ENCODE measurements around the gene PAAF1.
"Not testable (repeated sequence)": the region's sequence is repeated elsewhere in the genome, so short reads cannot be mapped to it uniquely, and the experiment has no call there.

The PAAF1 gene

GRCh38 chr11:73913472-73913871, 36.7 kb downstream of the PAAF1 start:
- Mint-ChIP-seq H3K4me1 (ENCODE audit: low read depth) (no peaks in the 10 kb centered on the region), H3K4me3 (no peak overlapping the region), H3K9me3 (ENCODE audit: low read depth) (no peaks in the 10 kb centered on the region), H3K27me3 (no peaks in the 10 kb centered on the region), H3K36me3 (peaks cover 17% of the 10 kb centered on the region), H3K27ac (no peak overlapping the region)

DNA sequence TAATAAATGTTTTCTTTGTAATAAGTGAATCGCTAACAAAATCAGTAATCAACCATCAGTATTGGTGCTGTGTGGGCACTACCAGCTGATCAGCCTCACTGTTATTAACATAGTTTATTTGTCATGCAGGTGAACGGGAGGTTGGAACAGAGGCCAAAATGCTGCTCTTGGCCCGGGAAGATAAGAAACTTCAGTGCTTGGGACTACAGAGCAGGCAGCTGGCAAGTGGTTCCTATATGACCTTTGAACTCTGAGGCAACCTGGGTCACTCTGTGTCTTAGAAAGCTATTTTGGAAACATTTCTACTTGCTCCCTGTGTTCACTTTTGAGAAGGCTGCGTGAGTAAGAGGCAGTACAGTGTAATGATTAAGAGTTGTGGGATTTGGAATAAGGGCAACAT, 37.5 kb downstream of the PAAF1 start:
- Mint-ChIP-seq H3K27ac (no peak overlapping the region), H3K36me3 (peaks cover 18% of the 10 kb centered on the region), H3K4me1 (ENCODE audit: low read depth) (no peaks in the 10 kb centered on the region), H3K4me3 (no peak overlapping the region), H3K27me3 (no peaks in the 10 kb centered on the region), H3K9me3 (ENCODE audit: low read depth) (no peaks in the 10 kb centered on the region)

GRCh38 chr11:73916435-73916834, 39.6 kb downstream of the PAAF1 start:
- no peaks in the 10 kb centered on the region for H3K9me3 Mint-ChIP-seq (ENCODE audit: low read depth)
- no peaks in the 10 kb centered on the region for H3K27me3 Mint-ChIP-seq
- H3K4me1 Mint-ChIP-seq (ENCODE audit: low read depth): no peaks in the 10 kb centered on the region
- no peak overlapping the region for H3K4me3 Mint-ChIP-seq
- H3K36me3 Mint-ChIP-seq: peaks cover 14% of the 10 kb centered on the region
- peak overlapping the region; percentile 11 for H3K27ac Mint-ChIP-seq

- peaks cover 8% of the 10 kb centered on the region for H3K36me3 Mint-ChIP-seq
- H3K9me3 Mint-ChIP-seq (ENCODE audit: low read depth): no peaks in the 10 kb centered on the region
- no peaks in the 10 kb centered on the region for H3K4me1 Mint-ChIP-seq (ENCODE audit: low read depth)
- no peak overlapping the region for H3K27ac Mint-ChIP-seq
- no peak overlapping the region for H3K4me3 Mint-ChIP-seq
- no peaks in the 10 kb centered on the region for H3K27me3 Mint-ChIP-seq
Measured at GRCh38 chr11:73921180-73921579, 44.4 kb downstream of the PAAF1 start.

GRCh38 chr11:73929388-73929787, 52.6 kb downstream of the PAAF1 start:
- H3K27ac Mint-ChIP-seq: no peak overlapping the region
- no peaks in the 10 kb centered on the region for H3K9me3 Mint-ChIP-seq (ENCODE audit: low read depth)
- H3K4me3 Mint-ChIP-seq: no peak overlapping the region
- no peaks in the 10 kb centered on the region for H3K4me1 Mint-ChIP-seq (ENCODE audit: low read depth)
- peaks cover 13% of the 10 kb centered on the region for H3K36me3 Mint-ChIP-seq
- no peaks in the 10 kb centered on the region for H3K27me3 Mint-ChIP-seq

GRCh38 chr11:73931039-73931645, 54.3 kb downstream of the PAAF1 start:
- H3K9me3 Mint-ChIP-seq (ENCODE audit: low read depth): no peaks in the 10 kb centered on the region
- H3K27ac Mint-ChIP-seq: no peak overlapping the region
- no peak overlapping the region for H3K4me3 Mint-ChIP-seq
- no peaks in the 10 kb centered on the region for H3K4me1 Mint-ChIP-seq (ENCODE audit: low read depth)
- H3K36me3 Mint-ChIP-seq: peaks cover 13% of the 10 kb centered on the region
- H3K27me3 Mint-ChIP-seq: no peaks in the 10 kb centered on the region

DNA sequence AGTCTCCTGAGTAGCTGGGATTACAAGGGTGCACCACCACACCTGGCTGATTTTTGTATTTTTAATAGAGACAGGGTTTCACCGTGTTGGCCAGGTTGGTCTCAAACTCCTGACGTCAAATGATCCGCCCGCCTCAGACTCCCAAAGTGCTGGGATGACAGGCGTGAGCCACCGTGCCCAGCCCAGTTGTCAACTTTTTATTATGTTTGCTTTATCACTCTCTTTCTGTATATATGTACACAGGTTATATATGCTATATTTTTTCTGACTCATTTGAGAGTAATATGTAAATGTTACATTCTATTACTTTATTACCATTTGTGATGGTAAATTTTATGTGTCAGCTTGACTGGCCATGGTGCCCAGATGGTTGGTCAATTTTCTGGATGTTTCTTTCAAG, 55.2 kb downstream of the PAAF1 start:
- Mint-ChIP-seq H3K27me3 (no peaks in the 10 kb centered on the region), H3K4me1 (ENCODE audit: low read depth) (no peaks in the 10 kb centered on the region), H3K4me3 (no peak overlapping the region), H3K9me3 (ENCODE audit: low read depth) (no peaks in the 10 kb centered on the region), H3K27ac (no peak overlapping the region), H3K36me3 (peaks cover 11% of the 10 kb centered on the region)

DNA sequence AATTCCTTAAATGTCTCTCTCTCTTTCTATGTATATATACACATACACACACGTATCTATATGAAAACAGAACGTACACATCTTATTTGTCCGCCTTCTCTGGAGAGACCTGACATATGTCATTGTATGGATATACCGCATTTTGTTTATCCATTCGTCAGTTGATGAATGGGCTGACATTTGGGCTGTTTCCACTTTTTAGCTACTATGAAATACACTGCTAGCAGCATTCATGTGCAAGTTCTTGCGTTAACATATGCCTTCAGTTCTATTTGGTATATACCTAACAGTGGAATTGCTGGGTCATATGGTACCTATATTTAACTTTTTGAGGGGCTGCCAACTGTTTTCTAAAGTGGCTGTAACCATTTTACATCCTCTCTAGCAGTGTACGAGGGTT, 56.0 kb downstream of the PAAF1 start:
- H3K36me3 Mint-ChIP-seq: peaks cover 11% of the 10 kb centered on the region
- no peaks in the 10 kb centered on the region for H3K27me3 Mint-ChIP-seq
- H3K27ac Mint-ChIP-seq: no peak overlapping the region
- H3K9me3 Mint-ChIP-seq (ENCODE audit: low read depth): no peaks in the 10 kb centered on the region
- H3K4me1 Mint-ChIP-seq (ENCODE audit: low read depth): no peaks in the 10 kb centered on the region
- H3K4me3 Mint-ChIP-seq: no peak overlapping the region

- H3K27me3 Mint-ChIP-seq; H3K27ac Mint-ChIP-seq; H3K9me3 Mint-ChIP-seq (ENCODE audit: low read depth); H3K4me3 Mint-ChIP-seq; H3K4me1 Mint-ChIP-seq (ENCODE audit: low read depth): not testable (repeated sequence)
- H3K36me3 Mint-ChIP-seq: peaks cover 14% of the 10 kb centered on the region
Measured at GRCh38 chr11:73936047-73936446, 59.2 kb downstream of the PAAF1 start.

GRCh38 chr11:73939096-73939495, 62.3 kb downstream of the PAAF1 start:
- Mint-ChIP-seq H3K27me3 (no peaks in the 10 kb centered on the region), H3K4me3 (no peak overlapping the region), H3K9me3 (ENCODE audit: low read depth) (peaks cover 5% of the 10 kb centered on the region), H3K36me3 (peaks cover 15% of the 10 kb centered on the region), H3K27ac (no peak overlapping the region), H3K4me1 (ENCODE audit: low read depth) (no peaks in the 10 kb centered on the region)

GRCh38 chr11:73940801-73941570, 64.2 kb downstream of the PAAF1 start:
- Mint-ChIP-seq H3K4me1 (ENCODE audit: low read depth) (no peaks in the 10 kb centered on the region), H3K9me3 (ENCODE audit: low read depth) (peaks cover 5% of the 10 kb centered on the region), H3K36me3 (peaks cover 12% of the 10 kb centered on the region), H3K27me3 (no peaks in the 10 kb centered on the region), H3K27ac (no peak overlapping the region), H3K4me3 (no peak overlapping the region)

DNA sequence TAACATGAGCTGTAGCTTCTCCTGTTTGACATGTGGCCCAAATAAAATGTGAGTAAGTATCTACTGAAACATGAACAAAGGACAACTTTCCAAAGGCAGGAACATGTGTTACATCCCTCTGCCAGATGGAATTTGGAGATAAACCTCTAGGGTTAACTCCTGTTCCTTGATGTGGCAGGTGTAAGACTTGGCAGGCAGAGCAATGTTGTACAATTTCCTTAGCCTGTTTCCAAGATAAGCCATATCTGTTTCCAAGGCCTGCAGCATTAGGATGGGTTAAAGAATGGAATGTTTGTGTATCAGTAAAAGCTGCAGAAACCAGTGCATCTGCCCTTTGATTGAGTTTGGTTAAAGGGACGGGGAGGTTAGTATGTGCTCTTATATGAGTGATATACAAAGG, 65.2 kb downstream of the PAAF1 start:
- H3K27me3 Mint-ChIP-seq: no peaks in the 10 kb centered on the region
- peaks cover 5% of the 10 kb centered on the region for H3K9me3 Mint-ChIP-seq (ENCODE audit: low read depth)
- H3K36me3 Mint-ChIP-seq: peaks cover 12% of the 10 kb centered on the region
- no peak overlapping the region for H3K4me3 Mint-ChIP-seq
- no peaks in the 10 kb centered on the region for H3K4me1 Mint-ChIP-seq (ENCODE audit: low read depth)
- no peak overlapping the region for H3K27ac Mint-ChIP-seq

DNA sequence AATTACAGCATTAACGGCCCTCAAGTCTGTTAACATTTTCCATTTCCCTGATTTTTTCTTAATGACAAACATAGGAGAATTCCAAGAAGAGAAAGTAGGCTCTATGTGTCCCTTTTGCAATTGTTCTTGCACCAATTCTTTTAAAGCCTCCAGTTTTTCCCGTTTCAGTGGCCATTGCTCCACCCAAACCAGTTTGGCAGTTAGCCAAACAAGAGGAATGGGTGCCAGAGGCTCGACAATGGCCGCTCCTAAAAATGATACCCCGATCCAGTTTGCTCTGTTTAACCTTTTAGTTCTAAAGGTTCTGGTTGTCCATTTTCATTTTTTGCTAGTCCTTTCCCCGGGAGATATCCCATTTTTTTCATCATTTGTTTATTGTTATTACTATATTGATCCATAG, 67.3 kb downstream of the PAAF1 start:
- Mint-ChIP-seq H3K27ac (no peak overlapping the region), H3K4me1 (ENCODE audit: low read depth) (no peaks in the 10 kb centered on the region), H3K36me3 (peaks cover 9% of the 10 kb centered on the region), H3K4me3 (no peak overlapping the region), H3K27me3 (no peaks in the 10 kb centered on the region), H3K9me3 (ENCODE audit: low read depth) (no peaks in the 10 kb centered on the region)

DNA sequence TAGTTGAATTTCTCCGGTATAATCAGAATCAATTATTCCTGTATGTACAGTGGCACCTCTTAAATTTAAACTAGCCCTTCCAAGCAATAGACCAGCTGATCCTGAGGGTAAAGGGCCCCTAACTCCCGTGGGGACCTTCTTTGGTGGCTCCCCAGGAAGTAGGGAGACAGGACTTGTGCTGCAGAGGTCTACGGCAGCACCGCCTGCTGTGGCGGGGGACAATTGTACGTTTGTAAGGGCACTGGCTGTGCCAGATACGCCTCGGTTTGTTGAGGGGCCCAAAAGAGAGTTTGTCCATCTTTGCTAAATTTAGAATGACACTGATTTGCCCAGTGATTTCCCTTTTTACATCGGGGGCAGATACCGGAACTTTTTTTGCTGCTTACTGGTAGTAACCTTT, 68.1 kb downstream of the PAAF1 start:
- no peaks in the 10 kb centered on the region for H3K4me1 Mint-ChIP-seq (ENCODE audit: low read depth)

GRCh38 chr11:73945396-73945795, 68.6 kb downstream of the PAAF1 start:
- Mint-ChIP-seq H3K4me3 (no peak overlapping the region), H3K4me1 (ENCODE audit: low read depth) (no peaks in the 10 kb centered on the region), H3K27ac (no peak overlapping the region), H3K27me3 (no peaks in the 10 kb centered on the region), H3K36me3 (peaks cover 9% of the 10 kb centered on the region), H3K9me3 (ENCODE audit: low read depth) (no peaks in the 10 kb centered on the region)

More for the DNA sequence above, 68.1 kb downstream of the PAAF1 start:
- Mint-ChIP-seq H3K36me3 (peaks cover 9% of the 10 kb centered on the region), H3K27ac (no peak overlapping the region), H3K27me3 (no peaks in the 10 kb centered on the region), H3K4me3 (no peak overlapping the region), H3K9me3 (ENCODE audit: low read depth) (no peaks in the 10 kb centered on the region)

All from activated naive CD8-positive, alpha-beta T cell (primary cell).